ENCODE measurements around the gene TRIM56.

DNA sequence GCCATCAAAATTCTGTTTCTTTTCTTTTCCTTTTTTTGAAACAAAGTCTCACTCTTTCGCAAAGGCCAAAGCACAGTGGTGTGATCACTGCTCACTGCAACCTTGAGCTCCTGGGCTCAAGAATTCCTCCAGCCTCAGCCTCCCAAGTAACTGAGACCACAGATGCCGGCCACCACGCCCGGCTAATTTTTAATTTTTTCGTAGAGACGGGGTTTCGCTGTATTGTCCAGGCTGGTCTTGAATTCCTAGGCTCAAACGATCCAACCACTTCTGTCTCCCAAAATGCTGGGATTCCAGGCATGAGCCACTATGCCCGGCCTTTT, 25.7 kb upstream of the TRIM56 start:
- TF ChIP-seq, protein P1, sequence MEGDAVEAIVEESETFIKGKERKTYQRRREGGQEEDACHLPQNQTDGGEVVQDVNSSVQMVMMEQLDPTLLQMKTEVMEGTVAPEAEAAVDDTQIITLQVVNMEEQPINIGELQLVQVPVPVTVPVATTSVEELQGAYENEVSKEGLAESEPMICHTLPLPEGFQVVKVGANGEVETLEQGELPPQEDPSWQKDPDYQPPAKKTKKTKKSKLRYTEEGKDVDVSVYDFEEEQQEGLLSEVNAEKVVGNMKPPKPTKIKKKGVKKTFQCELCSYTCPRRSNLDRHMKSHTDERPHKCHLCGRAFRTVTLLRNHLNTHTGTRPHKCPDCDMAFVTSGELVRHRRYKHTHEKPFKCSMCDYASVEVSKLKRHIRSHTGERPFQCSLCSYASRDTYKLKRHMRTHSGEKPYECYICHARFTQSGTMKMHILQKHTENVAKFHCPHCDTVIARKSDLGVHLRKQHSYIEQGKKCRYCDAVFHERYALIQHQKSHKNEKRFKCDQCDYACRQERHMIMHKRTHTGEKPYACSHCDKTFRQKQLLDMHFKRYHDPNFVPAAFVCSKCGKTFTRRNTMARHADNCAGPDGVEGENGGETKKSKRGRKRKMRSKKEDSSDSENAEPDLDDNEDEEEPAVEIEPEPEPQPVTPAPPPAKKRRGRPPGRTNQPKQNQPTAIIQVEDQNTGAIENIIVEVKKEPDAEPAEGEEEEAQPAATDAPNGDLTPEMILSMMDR (IDR thresholded peaks at IDR 0.05), result peak in 1 of 12 donors; percentile 7
- TF ChIP-seq POLR2A (IDR thresholded peaks at IDR 0.05), result no peak

Measured in heart left ventricle (tissue), 13 donors.